NCI-H510A treated with DMSO at 0.1 percent for 48 hours (cell line): ENCODE results near the gene ESR1.
"Not testable (repeated sequence)": the region's sequence is repeated elsewhere in the genome, so short reads cannot be mapped to it uniquely, and the experiment has no call there.

Source experiments
- DNase-seq: peaks from one replicate; lab custom pipeline; 2025; lab: John Stamatoyannopoulos, UW

Gene ESR1

DNA sequence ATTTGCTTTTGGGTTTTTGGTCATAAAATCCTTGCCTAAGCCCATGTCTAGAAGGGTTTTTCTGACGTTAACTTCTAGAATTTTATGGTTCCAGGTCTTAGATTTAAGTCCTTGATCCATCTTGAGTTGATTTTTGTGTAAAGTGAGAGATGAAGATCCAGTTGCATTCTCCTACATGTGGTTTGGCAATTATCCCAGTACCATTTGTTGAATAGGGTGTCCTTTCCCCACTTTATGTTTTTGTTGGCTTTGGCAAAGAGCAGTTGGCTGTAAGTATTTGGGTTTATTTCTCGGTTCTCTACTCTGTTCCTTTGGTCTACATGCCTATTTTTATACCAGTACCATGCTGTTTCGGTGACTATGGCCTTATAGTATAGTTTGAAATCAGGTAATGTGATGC, 86.9 kb downstream of the ESR1 start:
- DNase-seq: not testable (repeated sequence)

- not testable (repeated sequence) for DNase-seq
Observed at GRCh38 chr6:151899221-151899620, 91.7 kb downstream of the ESR1 start.

DNA sequence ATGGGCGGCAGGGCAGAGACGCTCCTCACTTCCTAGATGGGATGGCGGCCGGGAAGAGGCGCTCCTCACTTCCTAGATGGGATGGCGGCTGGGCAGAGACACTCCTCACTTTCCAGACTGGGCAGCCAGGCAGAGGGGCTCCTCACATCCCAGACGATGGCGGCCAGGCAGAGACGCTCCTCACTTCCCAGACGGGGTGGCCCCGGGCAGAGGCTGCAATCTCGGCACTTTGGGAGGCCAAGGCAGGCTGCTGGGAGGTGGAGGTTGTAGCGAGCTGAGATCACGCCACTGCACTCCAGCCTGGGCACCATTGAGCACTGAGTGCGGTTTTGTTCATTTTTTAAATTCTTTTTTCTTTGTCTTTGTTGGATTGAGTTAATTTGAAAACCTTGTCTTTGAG, 92.3 kb downstream of the ESR1 start:
- DNase-seq: not testable (repeated sequence)

DNA sequence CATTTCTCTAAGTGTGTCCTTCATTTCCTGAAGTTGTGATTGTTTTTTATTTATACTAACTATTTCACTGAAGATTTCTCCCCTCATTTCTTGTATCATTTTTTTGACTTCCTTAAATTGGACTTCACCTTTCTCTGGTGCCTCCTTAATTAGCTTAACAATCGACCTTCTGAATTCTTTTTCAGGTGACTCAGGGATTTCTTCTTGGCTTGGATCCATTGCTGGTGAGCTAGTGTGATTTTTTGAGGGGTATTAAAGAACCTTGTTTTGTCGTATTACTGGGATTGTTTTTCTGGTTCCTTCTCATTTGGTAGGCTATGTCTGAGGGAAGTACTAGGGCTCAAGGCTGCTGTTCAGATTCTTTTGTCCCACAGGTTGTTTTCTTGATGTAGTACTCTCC, 92.8 kb downstream of the ESR1 start:
- DNase-seq: no peak

GRCh38 chr6:151901009-151901411, 93.5 kb downstream of the ESR1 start:
- DNase-seq: no peak

GRCh38 chr6:151904631-151905030, 97.1 kb downstream of the ESR1 start:
- DNase-seq: no peak

DNA sequence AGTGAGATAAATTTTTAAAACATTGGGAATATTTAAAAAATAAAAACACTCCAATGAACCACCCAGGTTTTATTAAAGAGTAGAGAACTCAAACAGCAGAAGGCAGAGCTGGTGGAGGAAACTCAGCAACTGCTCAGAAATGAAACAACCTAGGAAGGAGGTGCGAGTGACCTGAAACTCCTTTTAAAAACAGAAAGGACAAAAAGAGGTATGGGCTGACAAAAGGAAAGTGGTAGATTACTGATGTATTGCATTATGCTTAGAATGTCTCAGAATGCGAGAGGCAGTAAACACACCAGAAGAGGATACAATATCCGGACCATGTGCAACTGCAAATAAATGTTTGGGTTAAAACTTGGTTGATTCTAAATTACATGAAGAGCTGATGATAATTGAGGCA, 97.6 kb downstream of the ESR1 start:
- no peak for DNase-seq

DNA sequence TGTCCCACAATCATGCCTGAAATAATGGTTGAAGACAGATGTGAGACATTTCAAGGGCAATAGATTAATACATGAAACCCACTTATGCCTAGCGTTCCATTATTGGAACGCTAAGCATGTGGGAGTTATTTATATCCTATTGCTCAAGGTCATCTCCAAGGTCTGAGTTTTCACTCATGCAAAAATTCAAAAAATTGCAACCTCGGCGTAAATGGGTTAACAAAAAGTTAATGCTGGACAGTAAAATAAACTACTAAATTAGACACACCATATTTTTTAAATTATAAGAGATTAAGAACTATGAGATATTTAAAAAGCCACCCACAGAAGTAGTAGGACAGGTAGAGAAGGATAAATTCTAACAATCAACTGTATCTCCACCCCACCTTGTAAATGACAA, 98.4 kb downstream of the ESR1 start:
- DNase-seq: no peak

DNA sequence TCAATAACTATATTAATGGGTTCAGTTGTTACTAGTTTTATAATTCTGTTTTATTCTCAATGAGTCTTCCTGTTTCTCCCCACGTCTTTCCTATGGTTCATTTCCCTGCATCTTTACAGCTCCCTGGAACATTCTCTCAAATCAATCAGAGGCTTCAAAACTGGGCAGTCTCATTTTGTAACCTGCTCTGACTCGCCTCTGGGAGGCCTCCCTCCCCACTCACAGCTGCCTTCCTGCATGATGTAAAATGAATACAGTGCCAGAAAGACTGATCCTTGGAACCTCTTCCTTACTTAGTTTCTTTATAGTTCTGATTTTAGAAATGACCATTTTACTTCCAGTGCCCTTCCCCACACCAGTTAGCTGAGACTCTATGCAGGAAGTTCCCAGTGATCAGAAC, 103.9 kb downstream of the ESR1 start:
- DNase-seq: no peak

GRCh38 chr6:151914484-151914883, 107.0 kb downstream of the ESR1 start:
- no peak for DNase-seq

DNA sequence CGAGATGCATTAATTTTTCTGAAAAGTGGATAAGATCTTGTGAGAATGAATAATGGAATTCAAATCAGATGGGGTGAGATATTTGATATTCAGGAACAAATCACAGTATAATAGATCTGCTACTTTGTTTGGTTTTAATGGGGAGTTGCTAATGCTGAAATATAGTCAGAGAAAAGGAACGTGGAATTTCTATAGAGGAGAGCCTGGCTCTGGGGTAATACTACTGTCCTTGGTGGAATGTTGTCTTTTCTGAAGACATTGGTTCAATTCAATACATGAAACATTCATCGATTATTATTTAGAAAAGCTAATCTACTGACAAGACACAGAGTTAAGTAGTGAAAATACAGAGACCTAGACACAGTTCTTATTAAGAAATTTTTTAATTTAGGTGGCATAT, 108.6 kb downstream of the ESR1 start:
- no peak for DNase-seq

- no peak for DNase-seq
Observed at GRCh38 chr6:151916680-151917164, 109.2 kb downstream of the ESR1 start.

DNA sequence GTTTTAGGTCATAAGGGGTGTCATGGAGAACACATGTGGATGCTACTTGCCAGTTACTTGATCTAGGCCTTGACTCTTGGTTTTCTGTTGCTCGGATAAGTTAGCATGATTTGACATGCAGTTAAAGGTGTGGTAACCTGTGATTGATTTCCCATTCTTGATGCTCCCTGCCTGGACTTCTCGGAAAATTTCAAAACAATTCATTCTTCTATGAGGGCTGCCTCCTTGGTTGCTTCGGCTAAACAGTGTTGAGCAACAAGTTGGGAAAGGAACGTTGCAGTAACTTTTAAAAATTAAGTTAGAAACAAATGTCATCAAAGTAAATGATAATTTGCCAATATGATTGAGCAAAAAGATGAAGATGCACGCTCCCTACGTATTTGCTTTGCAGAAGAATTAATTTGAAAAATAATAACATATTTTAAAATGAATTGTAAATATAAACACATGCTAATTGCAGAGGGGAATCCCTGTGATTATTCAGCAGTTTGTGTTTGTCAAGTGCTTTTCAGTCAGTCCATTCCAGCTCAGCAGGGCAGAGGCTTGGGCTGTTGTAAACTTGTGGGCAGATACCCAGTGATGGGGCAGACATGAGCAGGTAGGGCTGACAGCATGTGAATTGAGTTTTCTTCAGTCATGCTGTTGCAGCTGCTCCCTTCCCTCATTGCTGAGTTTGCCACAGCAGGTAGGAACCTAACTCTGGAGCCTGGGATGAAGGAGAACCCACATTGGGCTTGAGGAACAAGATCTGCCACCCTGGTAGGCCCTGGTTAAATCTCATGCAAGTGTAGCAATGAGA, 110.2 kb downstream of the ESR1 start:
- DNase-seq: no peak

DNA sequence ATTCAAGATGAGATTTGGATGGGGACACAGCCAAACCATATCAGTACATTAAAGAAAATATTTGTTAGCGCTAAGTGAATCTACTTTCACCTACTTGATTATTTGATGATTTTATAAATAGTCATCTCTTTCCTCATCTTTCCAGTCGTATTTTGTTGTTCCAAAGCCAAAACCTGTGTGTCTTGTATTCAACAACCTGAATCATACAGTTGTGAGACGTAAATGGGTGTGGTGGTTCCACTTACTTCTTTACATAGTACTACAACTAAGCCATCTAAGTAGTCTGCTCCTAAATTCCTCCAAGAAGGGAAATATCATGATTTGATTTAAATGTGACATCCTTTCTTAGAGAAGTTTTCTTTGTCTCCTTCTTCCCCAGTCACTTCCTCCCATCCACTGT, 132.8 kb downstream of the ESR1 start:
- no peak for DNase-seq

DNA sequence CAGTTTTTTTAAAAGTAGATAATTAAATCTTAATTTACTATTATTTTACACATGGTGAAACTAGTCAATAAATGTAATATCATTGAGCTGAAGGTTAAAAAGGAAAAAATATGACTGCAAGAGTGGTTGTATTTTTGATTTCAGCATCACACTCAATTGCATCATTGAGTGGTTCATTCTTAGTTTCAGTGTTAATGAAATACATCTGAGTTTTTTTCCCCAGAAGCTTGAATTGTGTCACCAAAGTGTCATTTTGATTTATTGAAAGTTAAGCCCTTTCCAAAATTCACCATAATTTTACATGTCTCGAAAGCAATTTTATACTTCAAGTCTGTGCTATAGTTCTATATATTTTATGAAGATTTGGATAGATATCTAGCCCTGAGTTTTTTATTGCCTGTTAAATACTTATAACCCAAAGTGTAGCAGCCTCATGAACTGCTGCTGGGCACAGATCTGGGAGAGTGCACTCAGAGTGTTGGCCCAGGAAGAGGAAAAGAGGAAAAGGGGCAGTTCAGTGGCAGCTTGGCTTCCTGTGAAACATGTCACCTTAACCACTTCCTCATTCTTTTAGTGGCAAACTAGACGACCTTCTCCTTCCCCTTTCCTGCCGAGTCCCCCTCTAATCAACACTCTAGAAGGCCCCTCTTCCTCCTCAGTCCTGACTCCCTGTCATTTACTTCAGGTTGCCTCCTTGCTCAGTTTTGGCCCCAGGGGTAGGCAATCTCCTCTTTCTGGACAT, 140.7 kb downstream of the ESR1 start:
- no peak for DNase-seq

- no peak for DNase-seq
Observed at GRCh38 chr6:151958332-151958731, 150.8 kb downstream of the ESR1 start.

DNA sequence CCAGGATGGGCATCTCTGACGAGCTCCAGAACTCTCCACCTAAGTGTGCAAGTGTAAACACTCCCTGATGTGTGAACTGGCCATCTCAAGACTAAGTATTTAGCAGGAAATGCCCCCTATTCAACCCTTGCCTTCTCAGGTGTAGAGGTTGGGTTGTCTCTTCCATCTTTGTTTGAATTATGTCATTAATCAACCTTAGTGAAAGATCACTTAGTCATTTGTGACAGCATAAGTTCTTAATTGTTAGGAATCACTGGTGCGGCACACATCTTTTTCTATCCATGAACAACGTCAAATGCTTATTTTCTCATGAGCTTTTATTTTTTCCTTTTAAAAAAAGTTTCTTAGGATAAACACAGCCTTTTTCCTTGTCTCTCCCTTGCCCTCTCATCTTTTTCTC, 151.6 kb downstream of the ESR1 start:
- DNase-seq: no peak

- DNase-seq: no peak
Observed at GRCh38 chr6:151961809-151962208, 154.3 kb downstream of the ESR1 start.

DNA sequence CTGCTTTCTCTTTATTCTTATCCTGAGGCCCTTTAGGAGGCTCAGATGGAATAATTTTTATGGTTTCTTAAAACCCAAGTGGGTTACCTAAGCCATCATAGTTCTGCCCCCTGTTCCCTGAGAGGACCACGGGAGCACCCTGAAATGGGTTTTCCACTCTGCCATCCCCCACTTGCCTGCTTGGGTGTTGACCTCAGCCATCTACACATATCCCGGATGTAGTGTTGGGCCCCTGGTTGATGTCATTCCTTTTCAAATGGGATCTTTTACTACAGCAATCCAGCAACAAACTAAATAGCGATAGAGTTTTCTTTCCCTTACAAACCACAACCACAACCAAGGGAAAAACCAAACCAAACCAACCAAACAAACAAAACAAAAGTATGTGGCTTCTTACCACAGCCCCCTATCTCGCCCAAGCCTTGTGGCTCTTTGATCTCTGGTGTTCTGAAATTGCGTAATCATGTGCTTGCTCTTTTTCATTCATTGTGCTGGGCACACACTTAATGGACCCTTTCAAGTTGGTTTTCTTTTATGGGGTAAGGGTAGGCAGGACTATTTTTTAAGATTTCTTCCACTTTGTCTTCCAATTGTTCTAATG, 154.9 kb downstream of the ESR1 start:
- DNase-seq: no peak

GRCh38 chr6:151963001-151963400, 155.5 kb downstream of the ESR1 start:
- DNase-seq: no peak

DNA sequence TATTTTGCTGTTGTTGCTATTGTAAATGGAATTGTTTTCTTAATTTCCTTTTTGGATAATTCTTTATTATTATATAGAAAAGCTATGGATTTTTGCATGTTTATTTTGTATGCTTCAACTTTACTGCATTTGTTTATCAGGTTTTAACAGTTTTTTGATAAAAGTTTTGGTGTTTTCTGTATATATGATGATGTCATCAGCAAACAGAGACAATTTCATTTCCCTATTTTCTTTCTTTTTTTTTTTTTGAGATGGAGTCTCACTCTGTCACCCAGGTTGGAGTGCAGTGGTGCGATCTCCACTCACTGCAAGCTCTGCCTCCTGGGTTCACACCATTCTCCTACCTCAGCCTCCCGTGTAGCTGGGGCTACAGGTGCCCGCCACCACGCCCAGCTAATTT, 156.9 kb downstream of the ESR1 start:
- not testable (repeated sequence) for DNase-seq

DNA sequence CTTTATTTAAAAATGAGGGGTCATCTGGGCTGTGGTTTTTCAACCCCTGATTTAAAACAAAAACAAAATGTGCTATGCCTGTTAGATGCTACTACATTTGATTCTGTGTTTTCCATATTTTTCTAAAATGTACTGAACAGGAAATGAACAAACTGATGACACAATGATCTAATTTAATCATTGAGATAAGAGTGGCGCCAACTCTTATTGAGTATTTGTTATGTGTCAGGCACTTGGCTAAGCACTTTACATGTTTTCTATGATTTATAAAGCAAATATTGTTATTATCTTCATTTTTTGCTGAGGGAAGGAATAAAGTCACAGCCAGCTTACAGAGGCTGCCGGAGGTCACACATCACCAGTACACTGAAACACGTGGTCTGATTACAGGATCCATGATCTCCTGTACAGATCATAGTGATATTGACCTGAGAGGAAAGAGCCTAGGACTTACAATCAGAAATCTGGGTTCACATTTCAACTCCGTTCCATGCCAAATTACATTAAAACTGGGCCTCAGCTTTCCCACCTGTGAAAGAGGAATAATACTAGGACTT, 166.7 kb downstream of the ESR1 start:
- DNase-seq: no peak

GRCh38 chr6:151975795-151976194, 168.3 kb downstream of the ESR1 start:
- no peak for DNase-seq
